Superior temporal gyrus (tissue), 1 donor: ENCODE measurements around the gene ZNF579.

Source experiments
- DNase-seq: peaks from one replicate; pipeline ENCODE4 v3.0.0-alpha.2; 2016; ENCODE audit errors: extremely low spot score

ZNF579 gene

DNA sequence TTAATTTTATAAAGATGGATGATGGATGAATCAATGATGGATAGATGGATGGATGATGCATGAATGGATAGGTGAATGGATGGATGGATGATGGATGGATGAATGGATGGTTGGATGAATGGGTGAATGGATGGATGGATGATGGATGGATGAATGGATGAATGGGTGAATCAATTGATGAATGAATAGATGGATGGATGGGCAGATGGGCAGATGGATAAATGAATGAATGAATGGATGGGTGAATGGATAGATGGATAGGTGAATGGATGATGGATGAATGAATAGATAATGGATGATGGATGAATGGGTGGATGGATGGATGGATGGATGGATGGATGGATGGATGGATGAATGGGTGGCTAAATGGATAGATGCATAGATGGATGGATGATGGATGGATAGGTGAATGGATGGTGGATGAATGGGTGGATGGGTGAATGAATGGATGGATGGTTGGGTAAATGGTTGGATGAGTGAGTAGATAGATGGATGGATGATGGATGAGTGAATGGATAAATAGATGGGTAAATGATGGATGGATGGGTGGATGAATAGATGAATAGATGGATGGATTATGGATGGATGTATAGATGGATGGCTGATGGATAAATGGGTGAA is 12.8 kb downstream of the ZNF579 start:
- DNase-seq, result no peak

DNA sequence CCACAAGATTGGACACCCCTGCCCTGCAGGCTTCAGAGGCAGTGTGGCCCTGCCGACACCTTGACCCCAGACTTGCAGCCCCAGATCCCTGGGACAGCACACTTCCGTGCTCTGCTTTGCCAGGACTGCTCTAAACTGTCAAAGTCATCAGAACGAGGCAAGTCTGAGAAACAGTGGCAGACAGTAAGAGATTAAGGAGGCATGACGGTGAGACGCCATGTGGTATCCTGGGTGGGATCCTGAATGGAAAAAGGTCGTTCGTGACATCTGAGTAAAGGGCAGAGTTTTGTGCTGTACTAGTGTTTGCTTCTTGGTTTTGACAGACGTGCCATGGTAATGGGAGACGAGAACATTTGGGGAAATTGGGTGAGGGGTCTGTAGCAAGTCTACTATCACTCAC is 13.8 kb downstream of the ZNF579 start:
- no peak for DNase-seq

DNA sequence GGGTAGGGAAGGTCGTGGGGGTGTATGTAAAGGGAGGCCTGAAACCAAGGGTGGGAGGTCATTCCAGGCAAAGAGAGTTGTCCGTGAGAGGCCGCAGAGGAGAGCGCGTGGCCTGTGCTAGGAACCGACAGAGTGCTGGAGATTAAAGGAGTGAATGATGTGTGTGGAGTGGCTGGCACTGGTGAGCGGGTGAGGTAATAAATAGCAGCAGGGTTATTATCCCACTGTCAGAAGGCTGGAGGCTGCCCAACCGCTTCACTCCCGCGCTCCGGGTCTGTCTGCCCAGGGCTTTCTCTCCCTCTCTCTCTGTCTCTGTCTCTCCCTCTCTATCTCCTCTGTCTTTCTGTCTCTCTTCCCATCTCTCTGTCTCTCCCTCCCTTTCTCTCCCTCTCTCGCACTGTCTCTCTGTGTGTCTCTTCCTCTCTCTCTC is 17.4 kb downstream of the ZNF579 start:
- no peak for DNase-seq

DNA sequence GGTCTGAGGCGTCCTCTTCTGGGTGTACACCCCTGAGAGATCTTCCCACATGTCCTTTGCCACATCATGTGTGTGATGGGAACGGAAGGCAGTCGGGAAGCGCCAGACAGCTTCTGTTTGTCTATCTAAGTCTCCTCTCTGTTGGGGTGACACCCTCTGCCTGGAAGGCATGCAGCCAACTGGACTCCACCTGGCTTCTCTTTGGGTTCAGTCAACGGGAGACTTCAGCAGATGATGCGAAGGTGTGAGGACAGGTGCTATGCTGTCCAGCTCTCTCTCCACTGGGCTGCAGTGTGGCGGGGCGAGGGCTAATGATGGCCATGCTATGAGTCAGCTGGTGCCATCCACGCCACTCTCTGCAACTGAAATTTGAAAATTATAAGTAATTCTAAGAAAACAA is 21.0 kb downstream of the ZNF579 start:
- no peak for DNase-seq

DNA sequence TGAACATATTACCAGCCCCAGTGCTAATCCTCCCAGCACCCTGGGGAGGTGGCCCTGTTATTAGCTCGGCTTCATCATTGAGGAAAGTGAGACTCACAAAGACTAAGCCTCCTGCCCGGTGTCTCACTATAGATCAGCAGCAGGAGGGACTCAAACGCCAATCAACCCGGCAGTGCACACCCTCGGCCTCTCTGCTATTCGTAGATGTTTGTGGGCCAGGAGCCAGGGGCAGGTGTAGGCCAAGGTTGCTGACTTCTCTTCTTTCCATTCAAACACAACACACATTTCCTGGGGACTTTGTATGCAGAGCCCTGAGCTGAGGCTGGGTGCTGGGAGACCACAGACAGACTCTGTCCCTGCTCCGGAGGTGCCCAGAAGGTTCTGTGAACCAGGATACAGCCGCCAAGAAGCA is 25.9 kb downstream of the ZNF579 start:
- no peak for DNase-seq

DNA sequence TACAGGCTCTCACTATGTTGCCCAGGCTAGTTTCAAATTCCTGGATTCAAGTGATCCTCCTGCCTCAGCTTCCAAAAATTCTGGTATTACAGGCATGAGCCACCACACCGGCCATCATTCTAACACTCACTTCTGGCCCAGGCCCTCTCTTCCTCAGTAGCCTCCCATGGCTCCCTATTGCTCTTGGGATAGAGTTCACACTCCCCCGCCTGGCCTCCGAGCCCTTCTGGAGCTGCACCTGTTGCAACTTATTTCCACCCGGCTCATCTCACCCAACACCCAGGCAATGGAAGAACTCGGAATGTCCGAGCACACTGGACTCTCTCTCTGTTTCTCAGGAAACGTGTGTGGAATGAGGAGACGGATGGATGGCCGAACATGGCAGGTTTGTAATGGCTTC is 26.3 kb downstream of the ZNF579 start:
- DNase-seq, result no peak

DNA sequence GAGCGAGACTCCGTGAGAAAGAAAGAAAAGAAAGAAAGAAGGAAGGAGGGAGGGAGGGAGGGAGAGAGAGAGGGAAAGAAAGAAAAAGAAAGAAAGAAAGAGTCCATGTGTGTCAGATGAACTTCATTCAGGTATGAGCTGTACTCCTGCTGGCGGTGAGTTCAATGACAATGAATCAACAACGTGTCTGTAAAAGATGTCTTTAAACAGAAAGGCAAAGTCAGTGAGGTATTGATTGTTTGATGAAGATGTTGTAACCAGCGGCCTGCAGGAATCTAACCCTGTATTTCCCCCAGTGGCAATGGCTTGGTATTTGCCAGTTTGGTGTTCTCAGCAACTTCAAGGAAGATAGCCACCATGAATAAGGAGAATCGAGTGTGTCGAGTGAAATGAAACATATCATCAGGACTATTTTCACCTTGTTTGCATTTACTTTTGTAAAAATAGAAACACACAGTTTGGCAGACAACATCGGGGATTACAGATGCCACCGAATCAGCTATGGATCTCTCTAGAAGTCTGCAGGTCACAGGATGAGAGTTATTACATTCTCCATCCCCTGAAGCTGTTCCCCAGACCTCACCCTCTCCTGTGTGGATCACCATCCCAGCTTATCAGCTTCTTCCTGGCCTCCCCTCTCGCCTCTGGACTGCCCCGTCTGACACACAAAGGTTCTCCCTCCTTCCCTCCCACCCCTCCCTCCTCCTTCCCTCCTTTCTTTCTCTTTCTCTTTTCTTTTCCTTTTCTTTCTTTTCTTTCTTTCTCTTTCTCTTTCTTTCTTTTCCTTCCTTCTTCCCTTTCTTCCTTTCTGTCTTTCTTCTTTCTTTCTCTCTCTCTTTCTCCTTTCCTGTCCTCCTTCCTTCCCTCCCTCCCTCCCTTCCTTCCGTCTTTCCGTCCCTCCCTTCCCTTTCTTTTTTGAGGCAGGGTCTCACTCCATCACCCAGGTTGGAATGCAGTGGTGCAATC is 27.1 kb downstream of the ZNF579 start:
- DNase-seq, result no peak

DNA sequence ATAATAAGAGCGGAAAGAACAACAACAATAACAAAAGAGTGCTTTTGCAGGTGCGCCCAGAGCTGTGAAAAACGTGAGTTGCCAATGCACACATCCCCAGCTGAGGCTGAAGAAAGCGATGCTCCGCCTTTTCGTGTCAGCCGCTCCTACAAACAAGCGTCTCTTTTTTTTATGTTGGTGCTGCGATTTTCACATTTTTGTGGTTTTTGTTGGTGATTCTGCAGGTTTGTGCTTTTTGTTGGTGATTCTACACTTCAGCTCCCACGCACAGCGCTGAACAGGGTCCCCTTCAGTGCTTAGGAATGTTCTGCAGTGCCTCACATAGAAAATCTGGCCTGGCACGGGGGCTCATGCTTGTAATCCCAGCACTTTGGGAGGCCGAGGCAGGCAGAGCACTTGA is 28.0 kb downstream of the ZNF579 start:
- no peak for DNase-seq

DNA sequence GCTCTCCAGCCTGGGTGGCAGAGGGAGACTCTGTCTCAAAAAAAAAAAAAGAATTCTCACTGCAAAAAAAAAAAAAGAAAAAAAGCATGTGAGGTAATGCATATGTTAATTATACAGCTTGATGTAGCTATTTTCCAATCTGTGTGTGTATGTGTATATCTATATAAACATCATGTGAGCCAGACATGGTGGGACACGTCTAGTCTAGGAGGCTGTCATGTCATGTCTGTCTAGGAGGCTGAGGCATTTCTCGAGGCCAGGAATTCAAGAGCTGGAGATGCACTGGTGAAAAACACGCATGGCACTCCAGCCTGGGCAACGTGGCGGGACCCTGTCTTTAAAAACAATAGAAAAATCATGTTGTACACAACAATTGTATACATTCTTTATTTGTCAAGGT is 28.4 kb downstream of the ZNF579 start:
- no peak for DNase-seq

DNA sequence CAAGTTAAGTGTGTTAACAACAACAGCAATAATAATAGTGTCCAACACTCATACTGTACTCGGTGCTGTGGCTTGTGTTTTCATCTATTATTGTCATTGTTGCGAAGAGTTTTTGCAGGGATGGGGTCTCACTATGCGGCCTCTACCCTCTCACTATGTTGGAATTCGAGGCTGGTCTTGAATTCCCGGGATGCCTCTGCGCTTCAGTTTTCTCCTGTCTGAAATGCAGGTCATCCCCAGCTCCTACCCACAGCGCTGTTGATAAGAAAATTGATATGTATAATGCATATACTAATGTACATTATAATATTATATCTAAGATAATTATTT is 30.4 kb downstream of the ZNF579 start:
- DNase-seq, result no peak

DNA sequence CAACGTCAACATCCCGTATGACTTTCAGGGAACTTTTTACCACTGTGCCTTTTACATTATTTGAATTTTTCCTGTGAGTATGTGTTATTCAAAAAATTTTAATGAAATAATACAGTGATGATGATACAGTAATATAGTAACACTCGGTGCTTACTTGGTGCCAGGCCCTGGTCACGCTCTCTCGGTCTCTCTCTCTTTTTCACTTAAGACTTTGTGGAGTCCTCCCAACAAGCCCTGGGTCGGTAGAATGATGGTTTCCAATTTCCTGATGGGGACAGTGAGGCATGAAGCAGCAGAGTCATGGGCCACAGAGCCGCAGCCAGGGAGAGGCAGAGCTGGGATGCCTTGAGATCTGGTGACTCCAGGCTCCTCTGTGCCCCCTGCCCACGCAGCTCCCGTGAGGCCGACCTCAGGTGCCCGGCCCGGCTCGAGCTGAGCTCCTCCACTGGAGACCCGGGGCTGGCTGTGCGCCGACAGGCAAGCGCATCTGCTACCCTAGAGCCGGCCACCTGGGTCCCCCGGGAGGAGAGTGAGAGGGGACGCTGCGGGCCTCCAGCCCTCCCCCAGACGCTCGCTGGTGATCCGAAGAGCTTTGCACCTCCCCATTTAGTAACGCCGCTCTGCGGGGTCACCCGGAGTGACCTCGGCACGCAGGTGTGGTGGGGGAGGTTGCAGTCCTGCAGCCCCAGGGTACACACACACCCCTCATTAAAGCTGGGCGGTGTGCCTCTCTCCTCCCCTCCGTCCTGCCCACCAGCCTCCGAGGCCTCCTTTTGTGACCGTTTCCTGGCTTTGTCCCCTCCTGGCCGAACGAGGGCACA is 30.9 kb downstream of the ZNF579 start:
- no peak for DNase-seq

DNA sequence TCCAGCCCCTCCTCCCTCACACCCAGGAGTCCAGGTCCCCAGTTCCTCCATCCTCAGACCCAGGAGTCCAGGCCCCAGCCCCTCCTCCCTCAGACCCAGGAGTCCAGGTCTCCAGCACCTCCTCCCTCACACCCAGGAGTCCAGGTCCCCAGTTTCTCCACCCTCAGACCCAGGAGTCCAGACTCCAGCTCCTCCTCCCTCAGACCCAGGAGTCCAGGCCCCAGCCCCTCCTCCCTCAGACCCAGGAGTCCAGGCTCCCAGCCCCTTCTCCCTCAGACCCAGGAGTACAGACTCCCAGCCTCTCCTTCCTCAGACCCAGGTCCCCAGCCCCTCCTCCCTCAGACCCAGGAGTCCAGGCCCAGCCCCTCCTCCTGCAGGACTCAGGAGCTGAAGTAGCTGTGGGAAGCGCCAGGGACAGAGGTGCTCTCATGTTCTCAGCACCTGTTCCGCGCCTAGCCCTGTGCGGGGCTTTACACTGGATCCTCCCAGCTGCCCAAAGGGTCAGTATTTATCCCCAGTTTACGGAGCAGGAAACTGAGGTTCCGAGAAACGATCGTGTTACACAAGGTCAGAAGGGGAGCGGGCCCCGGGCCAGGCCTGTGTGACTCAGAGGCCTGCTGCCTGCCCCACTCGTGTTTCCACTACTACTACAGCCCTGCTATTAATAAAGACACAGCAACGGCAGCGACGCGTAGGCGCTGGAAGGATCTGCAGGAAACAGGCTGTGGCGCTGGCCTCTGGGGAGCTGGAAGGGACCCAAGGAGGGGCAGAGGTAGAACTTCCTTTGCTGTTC is 33.6 kb downstream of the ZNF579 start:
- DNase-seq, result no peak

DNA sequence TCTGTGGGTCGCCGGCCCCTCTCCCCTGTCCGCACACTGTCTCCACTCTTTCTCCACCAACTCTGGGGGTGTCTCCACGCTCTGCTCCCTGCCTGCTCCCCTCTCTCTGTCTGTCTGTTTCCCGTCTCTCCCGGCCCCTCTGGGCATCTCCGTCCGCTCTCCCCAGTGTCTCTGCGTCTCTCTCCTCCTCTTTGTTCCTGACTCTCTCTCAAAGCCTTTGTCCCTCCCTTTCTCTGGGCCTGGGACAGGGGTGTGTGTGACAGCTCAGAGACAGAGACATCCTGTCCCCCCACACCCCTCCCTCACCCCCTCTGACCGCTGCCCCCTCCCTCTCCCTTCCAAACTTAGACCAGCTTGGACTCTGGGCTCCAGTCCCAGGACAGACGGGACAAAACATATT is 34.6 kb downstream of the ZNF579 start:
- DNase-seq, result no peak

DNA sequence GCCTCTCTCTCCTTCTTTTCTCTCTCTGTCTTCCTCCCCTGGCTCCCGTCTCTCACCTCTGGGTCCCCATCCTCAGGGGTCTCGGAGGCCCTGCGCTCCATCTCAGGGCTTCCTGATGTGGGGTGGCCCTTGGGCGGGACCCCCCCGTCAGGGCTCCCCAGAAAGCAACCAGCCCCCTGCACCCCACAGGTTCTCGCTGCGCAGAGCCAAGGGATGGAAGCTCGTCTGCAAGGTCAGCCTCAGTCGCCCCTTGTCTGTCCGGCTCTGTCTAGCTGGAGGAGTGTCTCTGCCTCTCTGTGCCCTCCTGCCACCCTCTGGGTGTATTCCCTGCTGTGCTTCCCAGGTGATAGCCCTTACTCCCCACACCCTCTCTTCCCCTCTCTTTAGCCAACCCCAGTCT is 35.2 kb downstream of the ZNF579 start, which contains the start of gene SBK3:
TSS of gene SBK3 (minus strand) at position 101 of the 400 bp plus-strand sequence. CDS start at position 101, 0 bp downstream.
- DNase-seq, result no peak

DNA sequence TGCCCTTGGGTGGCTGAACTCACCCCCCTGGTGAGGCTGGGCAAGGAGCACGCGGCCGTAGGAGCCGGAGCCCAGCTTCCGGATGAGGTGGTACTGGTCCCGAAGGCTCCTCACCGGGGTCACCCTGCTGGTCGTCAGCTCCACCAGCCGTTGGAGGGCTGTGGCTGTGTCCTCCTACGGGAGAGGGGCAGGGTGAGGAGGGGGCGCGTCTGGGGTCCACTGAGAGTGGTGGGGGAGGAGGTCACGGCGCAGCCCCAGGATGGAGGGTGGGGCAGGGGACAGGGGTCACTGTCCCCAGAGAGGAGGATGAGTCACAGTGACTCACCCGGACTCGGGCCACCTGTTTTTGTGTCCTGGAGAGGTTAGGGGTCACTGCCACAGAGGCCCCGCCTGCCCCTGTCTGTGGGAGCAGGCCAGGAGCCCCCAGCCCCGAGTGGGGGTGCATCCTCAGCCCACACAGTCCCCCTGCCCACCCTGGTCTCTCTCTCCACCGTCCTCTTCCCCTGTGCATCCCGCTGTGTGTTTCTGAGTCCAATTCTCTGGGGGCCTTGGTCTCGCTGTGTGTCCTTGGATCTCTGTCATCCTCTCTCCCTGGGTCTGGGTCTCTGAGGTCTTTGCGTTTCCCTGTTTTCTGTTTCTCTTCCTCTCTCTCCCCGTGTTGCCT is 35.7 kb downstream of the ZNF579 start:
- no peak for DNase-seq

DNA sequence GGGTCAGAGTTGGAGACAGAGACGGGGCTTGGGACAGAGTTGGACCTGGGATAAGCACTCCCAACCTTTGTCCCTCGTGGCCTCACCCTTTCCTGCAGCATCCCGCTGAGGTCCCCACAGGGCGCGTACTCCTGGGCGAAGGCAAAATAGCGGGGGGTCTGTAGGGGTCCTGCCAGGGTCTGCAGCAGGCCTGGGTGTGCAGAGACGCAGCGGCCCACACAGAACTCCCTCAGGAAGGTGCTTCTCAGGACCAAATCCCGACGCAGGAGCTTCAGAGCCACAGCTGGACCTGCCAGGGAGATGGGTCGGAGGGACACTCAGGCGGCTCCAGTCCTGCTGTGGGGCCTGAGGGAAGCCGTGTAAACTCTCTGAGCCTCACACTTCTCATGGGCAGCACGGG is 36.6 kb downstream of the ZNF579 start:
- DNase-seq, result no peak

DNA sequence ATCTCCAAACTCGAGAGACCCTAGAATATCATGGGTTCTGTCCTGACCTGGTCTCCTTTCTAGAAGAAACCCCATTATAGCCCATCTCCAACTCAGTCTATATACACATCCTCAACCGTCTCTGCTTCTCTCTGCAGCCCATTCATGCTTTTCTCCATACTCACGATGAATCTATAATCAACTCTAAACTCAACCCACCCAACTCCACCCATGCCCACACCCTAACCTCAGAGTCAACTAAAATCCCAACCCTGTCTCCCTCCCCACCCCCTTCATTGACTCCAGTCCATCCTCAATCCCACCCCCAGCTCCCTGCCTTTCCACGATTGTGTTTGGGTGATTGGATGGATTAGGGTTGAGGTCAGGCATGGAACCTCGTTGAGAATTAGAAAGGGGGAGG is 37.1 kb downstream of the ZNF579 start:
- DNase-seq, result no peak

DNA sequence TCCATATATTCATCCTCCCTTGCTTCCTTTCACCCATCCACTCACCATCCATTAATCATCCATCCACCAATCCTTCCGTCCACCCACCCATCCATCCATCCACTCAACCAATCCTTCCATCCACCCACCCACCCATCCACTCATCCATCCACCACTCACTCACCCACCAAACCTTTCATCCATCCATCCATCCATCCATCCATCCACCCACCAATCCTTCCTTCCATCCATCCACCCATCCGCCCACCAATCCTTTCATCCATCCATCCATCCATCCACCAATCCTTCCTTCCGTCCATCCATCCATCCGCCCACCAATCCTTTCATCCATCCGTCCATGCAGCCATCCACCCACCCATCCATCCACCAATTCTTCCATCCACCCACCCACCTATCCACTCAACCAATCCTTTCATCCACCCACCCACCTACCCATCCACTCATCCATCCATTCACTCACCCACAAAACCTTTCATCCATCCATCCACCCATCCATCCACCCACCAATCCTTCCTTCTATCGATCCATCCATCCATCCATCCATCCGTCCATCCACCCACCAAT is 38.3 kb downstream of the ZNF579 start:
- DNase-seq, result no peak

DNA sequence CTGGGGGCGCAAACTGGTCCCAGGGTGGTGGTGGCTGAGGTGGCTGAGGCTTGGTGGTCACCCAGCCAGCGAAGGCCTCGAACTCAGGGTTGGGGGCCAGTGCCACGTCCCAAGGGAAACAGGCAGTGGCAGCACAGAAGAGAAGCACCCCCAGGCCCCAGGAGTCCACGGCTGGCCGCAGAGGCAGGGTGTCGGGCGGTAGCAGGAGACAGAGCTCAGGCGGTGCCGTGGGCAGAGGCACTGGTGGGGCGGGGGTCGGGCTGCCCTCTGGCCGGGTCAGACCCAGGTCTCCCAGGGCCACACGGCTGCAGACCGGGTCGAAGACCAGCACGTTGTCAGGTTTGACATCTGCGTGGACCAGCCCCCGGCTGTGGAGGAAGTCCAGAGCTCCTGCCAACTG is 39.6 kb downstream of the ZNF579 start:
- no peak for DNase-seq

DNA sequence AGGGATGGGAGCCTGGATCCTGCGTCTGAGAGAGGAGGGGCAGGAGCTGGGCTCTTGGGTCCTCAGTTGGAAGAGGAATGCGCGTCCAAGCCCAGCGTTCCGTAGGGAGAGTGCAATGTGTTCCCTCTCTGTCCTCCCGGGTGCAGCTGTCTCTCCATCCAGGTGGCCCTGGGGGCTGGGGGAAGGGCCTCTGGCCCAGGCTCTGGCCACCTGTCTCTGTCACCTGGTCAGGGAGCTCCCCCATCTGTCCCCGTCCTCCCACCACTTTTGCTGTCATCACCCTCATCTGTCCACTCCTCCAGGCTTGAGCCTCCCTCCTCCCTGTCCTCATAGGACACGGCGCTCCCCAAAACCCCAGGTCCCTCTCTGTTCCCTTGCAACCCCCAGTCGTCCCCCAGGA is 40.0 kb downstream of the ZNF579 start:
- no peak for DNase-seq
